GM19239 (cell line): ENCODE measurements around the gene SGTA.

Source experiments
- DNase-seq: peaks from one replicate; pipeline ENCODE4 v3.0.0; 2011; ENCODE audit warnings: low spot score; ENCODE audit not compliant: insufficient read length
- FAIRE-seq: peaks from 2 replicates; lab custom pipeline; 2011; peaks lifted over from hg19 to GRCh38; lab: Jason Lieb, UNC

Gene SGTA

GRCh38 chr19:2756921-2757881 lies 25.9 kb downstream of the SGTA start:
- no peak for DNase-seq
- no peak for FAIRE-seq

- FAIRE-seq (no peak), DNase-seq (no peak)
Measured at GRCh38 chr19:2756477-2756876, 26.6 kb downstream of the SGTA start.

GRCh38 chr19:2755811-2756210 lies 27.3 kb downstream of the SGTA start:
- FAIRE-seq (no peak), DNase-seq (no peak)

GRCh38 chr19:2755448-2755705 lies 27.7 kb downstream of the SGTA start:
- DNase-seq (no peak), FAIRE-seq (no peak)

- FAIRE-seq (no peak), DNase-seq (no peak)
Measured at GRCh38 chr19:2754659-2755447, 28.2 kb downstream of the SGTA start.

GRCh38 chr19:2751438-2751830 lies 31.6 kb downstream of the SGTA start:
- DNase-seq (no peak), FAIRE-seq (no peak)

GRCh38 chr19:2750808-2751437 lies 32.1 kb downstream of the SGTA start:
- DNase-seq = no peak
- no peak for FAIRE-seq

- no peak for FAIRE-seq
- DNase-seq = no peak
Measured at GRCh38 chr19:2747349-2747748, 35.7 kb downstream of the SGTA start.

GRCh38 chr19:2744113-2744512 lies 39.0 kb downstream of the SGTA start:
- no peak for DNase-seq
- FAIRE-seq = no peak

GRCh38 chr19:2743099-2743498 lies 40.0 kb downstream of the SGTA start:
- FAIRE-seq (no peak), DNase-seq (no peak)

GRCh38 chr19:2740314-2740656 lies 42.8 kb downstream of the SGTA start:
- DNase-seq = no peak
- no peak for FAIRE-seq

GRCh38 chr19:2739602-2740313 lies 43.3 kb downstream of the SGTA start, which contains the start of gene SLC39A3:
Gene SLC39A3, minus strand, starts transcription at chr19:2740017. Its CDS starts 2,760 bp downstream, at chr19:2737257.
- FAIRE-seq (peak; percentile 97), DNase-seq (peak; percentile 100)

GRCh38 chr19:2736550-2737190 lies 46.4 kb downstream of the SGTA start:
- FAIRE-seq (no peak), DNase-seq (no peak)

GRCh38 chr19:2735374-2735773 lies 47.7 kb downstream of the SGTA start:
- DNase-seq (no peak), FAIRE-seq (no peak)

- FAIRE-seq (no peak), DNase-seq (no peak)
Measured at GRCh38 chr19:2734589-2735288, 48.3 kb downstream of the SGTA start.

GRCh38 chr19:2733930-2734588 lies 49.0 kb downstream of the SGTA start:
- FAIRE-seq (no peak), DNase-seq (no peak)

GRCh38 chr19:2732883-2733282 lies 50.2 kb downstream of the SGTA start:
- FAIRE-seq (no peak), DNase-seq (no peak)

GRCh38 chr19:2732157-2732725 lies 50.8 kb downstream of the SGTA start:
- no peak for DNase-seq
- FAIRE-seq = no peak
